ENCODE measurements around the gene QKI.

DNA sequence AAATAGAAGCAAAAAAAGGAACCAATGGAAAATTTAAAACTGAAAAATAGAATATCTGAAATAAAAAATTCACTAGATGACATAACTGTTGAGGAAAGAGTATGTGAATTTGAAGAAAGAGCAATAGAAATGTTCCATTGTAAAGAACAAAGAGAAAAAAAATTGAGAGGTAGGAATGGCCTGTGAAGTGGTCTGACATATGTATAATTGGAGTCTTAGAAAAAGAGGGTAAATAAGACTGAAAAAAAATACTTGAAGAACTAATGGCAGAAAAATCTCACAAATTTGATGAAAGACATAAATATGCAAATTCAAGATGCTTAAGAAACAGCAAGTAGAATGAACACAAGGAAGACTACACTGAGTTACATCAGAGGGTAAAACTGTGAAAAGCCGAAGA, 93.4 kb downstream of the QKI start:
- TF ChIP-seq, protein P1, sequence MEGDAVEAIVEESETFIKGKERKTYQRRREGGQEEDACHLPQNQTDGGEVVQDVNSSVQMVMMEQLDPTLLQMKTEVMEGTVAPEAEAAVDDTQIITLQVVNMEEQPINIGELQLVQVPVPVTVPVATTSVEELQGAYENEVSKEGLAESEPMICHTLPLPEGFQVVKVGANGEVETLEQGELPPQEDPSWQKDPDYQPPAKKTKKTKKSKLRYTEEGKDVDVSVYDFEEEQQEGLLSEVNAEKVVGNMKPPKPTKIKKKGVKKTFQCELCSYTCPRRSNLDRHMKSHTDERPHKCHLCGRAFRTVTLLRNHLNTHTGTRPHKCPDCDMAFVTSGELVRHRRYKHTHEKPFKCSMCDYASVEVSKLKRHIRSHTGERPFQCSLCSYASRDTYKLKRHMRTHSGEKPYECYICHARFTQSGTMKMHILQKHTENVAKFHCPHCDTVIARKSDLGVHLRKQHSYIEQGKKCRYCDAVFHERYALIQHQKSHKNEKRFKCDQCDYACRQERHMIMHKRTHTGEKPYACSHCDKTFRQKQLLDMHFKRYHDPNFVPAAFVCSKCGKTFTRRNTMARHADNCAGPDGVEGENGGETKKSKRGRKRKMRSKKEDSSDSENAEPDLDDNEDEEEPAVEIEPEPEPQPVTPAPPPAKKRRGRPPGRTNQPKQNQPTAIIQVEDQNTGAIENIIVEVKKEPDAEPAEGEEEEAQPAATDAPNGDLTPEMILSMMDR (IDR thresholded peaks at IDR 0.05 in 4 of 5, conservative IDR thresholded peaks at IDR 0.05 in 1 of 5) = no peak
- no peak for TF ChIP-seq POLR2A (IDR thresholded peaks at IDR 0.05)

Measured in gastrocnemius medialis (tissue), 4 donors.